K562 (cell line): ENCODE results near the gene KISS1R. TPM values are rescaled to one million over a fixed set of nuclear protein-coding genes. Genes with fewer than 3 reads are reported as not detected.
A peak's percentile ranks its signal among the peaks of the same experiment; 100 is the strongest.

Experiments
- ARHGAP35 ChIP-seq: fragments of 450-650 bp; IDR thresholded peaks from 2 replicates; pipeline ENCODE4 v1.6.1; 2018; ENCODE audit not compliant: partially characterized antibody
- BHLHE40 ChIP-seq: IDR thresholded peaks from 2 replicates; pipeline ENCODE4 v1.6.1; 2011; ENCODE audit warnings: low read length, improper control_type of control experiment
- BRF1 ChIP-seq: IDR thresholded peaks from 3 replicates; pipeline ENCODE4 v1.6.1; 2011; ENCODE audit warnings: borderline replicate concordance, mild to moderate bottlenecking; ENCODE audit not compliant: insufficient read length; ENCODE audit errors: extremely low read depth
- COPS2 ChIP-seq: fragments of 450-650 bp; conservative IDR thresholded peaks from 2 replicates; pipeline ENCODE4 v1.6.1; 2016; ENCODE audit warnings: mild to moderate bottlenecking, moderate library complexity
- E2F6 ChIP-seq, 2 experiments: IDR thresholded peaks; 2 replicates each; pipeline ENCODE4 v1.6.1; 2011; ENCODE audit warnings: borderline replicate concordance in 1 of 2, control low read depth in 1 of 2, low read depth in 1 of 2, low read length in 1 of 2, mild to moderate bottlenecking in 1 of 2, mixed read lengths in 1 of 2, moderate library complexity in 1 of 2; ENCODE audit not compliant: insufficient read depth in 1 of 2, insufficient read length in 1 of 2, poor library complexity in 1 of 2, severe bottlenecking in 1 of 2; ENCODE audit errors: extremely low read depth in 1 of 2
- EGR1 ChIP-seq: fragments of 450-650 bp; conservative IDR thresholded peaks from 2 replicates; pipeline ENCODE4 v1.6.1; 2017; ENCODE audit warnings: mild to moderate bottlenecking
- FOSL1 ChIP-seq: fragments of 200-800 bp; sonication (Bioruptor generic); conservative IDR thresholded peaks from 2 replicates; pipeline ENCODE4 v1.6.1; 2016; ENCODE audit warnings: missing genetic modification characterization, missing compliant biosample characterization
- FOXA1 ChIP-seq: fragments of 450-650 bp; IDR thresholded peaks from 2 replicates; pipeline ENCODE4 v1.6.1; 2016; ENCODE audit warnings: mild to moderate bottlenecking, borderline replicate concordance
- FOXK1 ChIP-seq: sonication (generic); formaldehyde crosslinking; IDR thresholded peaks from 2 replicates; pipeline ENCODE4 v1.8.0; 2022; ENCODE audit warnings: missing genetic modification reagents, mild to moderate bottlenecking, borderline replicate concordance
- L3MBTL2 ChIP-seq: fragments of 450-650 bp; IDR thresholded peaks from 2 replicates; pipeline ENCODE4 v1.6.1; 2016; ENCODE audit warnings: mild to moderate bottlenecking, moderate library complexity
- MCM7 ChIP-seq, 2 experiments: fragments of 450-650 bp; IDR thresholded peaks; 2 replicates each; pipeline ENCODE4 v1.6.1; 2016 to 2018
- NBN ChIP-seq: fragments of 450-650 bp; IDR thresholded peaks from 2 replicates; pipeline ENCODE4 v1.6.1; 2016; ENCODE audit warnings: low read depth, mild to moderate bottlenecking
- OTX1 ChIP-seq: fragments of 450-650 bp; formaldehyde crosslinking; IDR thresholded peaks from 2 replicates; pipeline ENCODE4 v1.4.0; 2022; ENCODE audit warnings: mild to moderate bottlenecking
- PHF8 ChIP-seq: fragments of 200-600 bp; sonication (generic); IDR thresholded peaks from 2 replicates; pipeline ENCODE4 v1.6.1; 2012; ENCODE audit warnings: mixed run types, mild to moderate bottlenecking, inconsistent platforms, low read length, moderate library complexity, borderline replicate concordance
- SMAD4 ChIP-seq: fragments of 250-450 bp; sonication (Bioruptor Pico); conservative IDR thresholded peaks from 2 replicates; pipeline ENCODE4 v1.8.0; 2021; ENCODE audit warnings: inconsistent platforms, mild to moderate bottlenecking, moderate library complexity
- SREBF2 ChIP-seq: sonication (generic); formaldehyde crosslinking; IDR thresholded peaks from 2 replicates; pipeline ENCODE4 v1.4.0; 2020; ENCODE audit warnings: mild to moderate bottlenecking, missing genetic modification reagents
- SUPT5H ChIP-seq: fragments of 450-650 bp; IDR thresholded peaks from 2 replicates; pipeline ENCODE4 v1.6.1; 2016
- TEAD2 ChIP-seq: fragments of 450-650 bp; IDR thresholded peaks from 2 replicates; pipeline ENCODE4 v1.6.1; 2016; ENCODE audit warnings: missing genetic modification characterization, control low read depth, missing compliant biosample characterization
- TEAD4 ChIP-seq, 2 experiments: sonication (generic) in 1 of 2; formaldehyde crosslinking in 1 of 2; IDR thresholded peaks; 2 replicates each; pipeline versions ENCODE4 v1.6.1 to v1.8.0; 2012 to 2022; ENCODE audit warnings: borderline replicate concordance in 1 of 2, inconsistent platforms in 1 of 2, low read length in 1 of 2, mild to moderate bottlenecking in 1 of 2, missing genetic modification reagents in 1 of 2
- ZNF263 ChIP-seq: sonication (generic); formaldehyde crosslinking; IDR thresholded peaks from 2 replicates; pipeline ENCODE4 v1.8.0; 2022; ENCODE audit warnings: mild to moderate bottlenecking, missing genetic modification reagents, borderline replicate concordance
- ZNF57 ChIP-seq: fragments of 450-650 bp; formaldehyde crosslinking; IDR thresholded peaks from 2 replicates; pipeline ENCODE4 v1.4.0; 2020; ENCODE audit warnings: mild to moderate bottlenecking, moderate library complexity
- ZSCAN29 ChIP-seq: fragments of 450-650 bp; IDR thresholded peaks from 2 replicates; pipeline ENCODE4 v1.6.1; 2017
- ZSCAN32 ChIP-seq: fragments of 450-650 bp; formaldehyde crosslinking; IDR thresholded peaks from 2 replicates; pipeline ENCODE4 v1.4.0; 2020; ENCODE audit warnings: mild to moderate bottlenecking, moderate library complexity
- polyA plus RNA-seq, 8 experiments: library from polyadenylated mRNA; depleted of rRNA in 4 of 8; stranded (reverse) in 5 of 8; unstranded in 3 of 8; fragments of >200 nt; fragmentation: Nextera tagmentation in 2 of 8; fragmentation: Illumina TruSeq in 1 of 8; extraction: Ambion mirVana in 2 of 8; extraction: Trizol in 1 of 8; gene quantifications; 2 replicates each; pipeline versions ENCODE4 v1.2.1 to v1.2.3, GENCODE V29; 2011 to 2014; ENCODE audit warnings: inconsistent platforms in 1 of 8, missing spikeins in 1 of 8
- total RNA-seq, 7 experiments: library from RNA; depleted of rRNA in 6 of 7; stranded (reverse); fragments of >200 nt in 6 of 7; fragmentation: Illumina TruSeq in 2 of 7; extraction: Trizol in 2 of 7; gene quantifications; 2 replicates each; pipeline versions ENCODE4 v1.2.1 to v1.2.3, GENCODE V29; 2011 to 2021; ENCODE audit warnings: low replicate concordance in 1 of 7
- TF ChIP-seq, protein P1 (sequence below), 2 experiments: fragments of 450-650 bp in 1 of 2; sonication (generic) in 1 of 2; formaldehyde crosslinking in 1 of 2; IDR thresholded peaks in 1 of 2; conservative IDR thresholded peaks in 1 of 2; 2 replicates each; pipeline versions ENCODE4 v1.6.1 to v1.8.1; 2016 to 2023; ENCODE audit warnings: mild to moderate bottlenecking in 2 of 2, moderate library complexity in 2 of 2, inconsistent platforms in 1 of 2, missing genetic modification reagents in 1 of 2
- TF ChIP-seq, protein P2 (sequence below): fragments of 450-650 bp; IDR thresholded peaks from 2 replicates; pipeline ENCODE4 v1.6.1; 2016; ENCODE audit warnings: low read depth, mild to moderate bottlenecking, moderate library complexity
- TF ChIP-seq, protein P3 (sequence below): sonication (generic); formaldehyde crosslinking; IDR thresholded peaks from 2 replicates; pipeline ENCODE4 v1.4.0; 2020; ENCODE audit warnings: mild to moderate bottlenecking, missing genetic modification reagents

Gene KISS1R
- total and polyA plus RNA-seq, 9 of the 15 experiments (the other 6 are each of a cell fraction or from before 2014, with no cell fraction given) = 0.37 to 39.4 (median 2.0) TPM

DNA sequence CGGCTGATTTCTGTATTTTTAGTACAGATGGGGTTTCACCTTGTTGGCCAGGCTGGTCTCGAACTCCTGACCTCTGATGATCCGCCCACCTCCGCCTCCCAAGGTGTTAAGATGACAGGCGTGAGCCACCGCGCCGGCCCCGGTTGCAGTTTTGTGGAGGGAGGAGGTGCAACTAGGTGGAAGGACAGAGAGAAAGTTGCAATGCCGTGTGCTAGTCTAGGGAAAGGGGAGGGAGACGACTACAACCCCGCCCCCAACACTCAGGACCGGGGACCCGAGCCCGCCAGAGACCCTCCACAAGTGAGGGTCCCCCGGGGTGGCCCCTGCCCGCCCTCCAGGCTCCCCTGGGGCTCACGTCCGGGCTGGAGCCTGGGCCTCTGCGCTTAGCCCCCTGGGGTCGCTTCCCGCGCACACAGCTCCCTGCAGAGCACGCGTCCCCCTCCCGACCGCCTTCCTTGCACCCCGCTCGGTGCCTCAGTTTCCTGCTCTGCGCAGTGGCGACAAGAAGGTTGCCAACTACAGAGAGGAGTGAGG is 7.5 kb downstream of the KISS1R start (continued):
- TF ChIP-seq, protein P1, sequence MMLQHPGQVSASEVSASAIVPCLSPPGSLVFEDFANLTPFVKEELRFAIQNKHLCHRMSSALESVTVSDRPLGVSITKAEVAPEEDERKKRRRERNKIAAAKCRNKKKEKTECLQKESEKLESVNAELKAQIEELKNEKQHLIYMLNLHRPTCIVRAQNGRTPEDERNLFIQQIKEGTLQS (IDR thresholded peaks at IDR 0.05) = no peak
- TF ChIP-seq, protein P1 (CRISPR knock-in tag; conservative IDR thresholded peaks at IDR 0.05) = 0 out of 2 replicates have a peak, but pooled peaks have one; percentile 3
- TF ChIP-seq, protein P2, sequence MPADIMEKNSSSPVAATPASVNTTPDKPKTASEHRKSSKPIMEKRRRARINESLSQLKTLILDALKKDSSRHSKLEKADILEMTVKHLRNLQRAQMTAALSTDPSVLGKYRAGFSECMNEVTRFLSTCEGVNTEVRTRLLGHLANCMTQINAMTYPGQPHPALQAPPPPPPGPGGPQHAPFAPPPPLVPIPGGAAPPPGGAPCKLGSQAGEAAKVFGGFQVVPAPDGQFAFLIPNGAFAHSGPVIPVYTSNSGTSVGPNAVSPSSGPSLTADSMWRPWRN = no peak
- TF ChIP-seq TEAD2 (tag) (no peak), COPS2 (no peak), FOXA1 (no peak), BRF1 (no peak), E2F6 (IDR thresholded peaks at IDR 0.05; ENCODE audit: borderline replicate concordance in 1 of 2, extremely low read depth in 1 of 2, insufficient read depth in 1 of 2, insufficient read length in 1 of 2, low read depth in 1 of 2, low read length in 1 of 2, poor library complexity in 1 of 2, severe bottlenecking in 1 of 2) (peak; percentile 87 to 89), OTX1 (CRISPR knock-in tag) (no peak), ARHGAP35 (no peak), ZNF57 (no peak), NBN (no peak), FOXK1 (CRISPR knock-in tag) (no peak), ZNF263 (CRISPR knock-in tag) (no peak), ZSCAN32 (CRISPR knock-in tag) (no peak), SUPT5H (no peak), MCM7 (IDR thresholded peaks at IDR 0.05) (no peak), L3MBTL2 (0 out of 2 replicates have a peak, but pooled peaks have one; percentile 86), EGR1 (peak; percentile 88), BHLHE40 (no peak), PHF8 (peak; percentile 25; the same call in 1 of the 2 replicates), TEAD4 (IDR thresholded peaks at IDR 0.05; ENCODE audit: low read length) (no peak), TEAD4 (CRISPR knock-in tag; IDR thresholded peaks at IDR 0.05; ENCODE audit: borderline replicate concordance) (no peak), SREBF2 (CRISPR knock-in tag) (no peak), FOSL1 (tag) (no peak), ZSCAN29 (no peak), SMAD4 (CRISPR knock-in tag) (0 out of 2 replicates have a peak, but pooled peaks have one; percentile 1)
- TF ChIP-seq, protein P3, sequence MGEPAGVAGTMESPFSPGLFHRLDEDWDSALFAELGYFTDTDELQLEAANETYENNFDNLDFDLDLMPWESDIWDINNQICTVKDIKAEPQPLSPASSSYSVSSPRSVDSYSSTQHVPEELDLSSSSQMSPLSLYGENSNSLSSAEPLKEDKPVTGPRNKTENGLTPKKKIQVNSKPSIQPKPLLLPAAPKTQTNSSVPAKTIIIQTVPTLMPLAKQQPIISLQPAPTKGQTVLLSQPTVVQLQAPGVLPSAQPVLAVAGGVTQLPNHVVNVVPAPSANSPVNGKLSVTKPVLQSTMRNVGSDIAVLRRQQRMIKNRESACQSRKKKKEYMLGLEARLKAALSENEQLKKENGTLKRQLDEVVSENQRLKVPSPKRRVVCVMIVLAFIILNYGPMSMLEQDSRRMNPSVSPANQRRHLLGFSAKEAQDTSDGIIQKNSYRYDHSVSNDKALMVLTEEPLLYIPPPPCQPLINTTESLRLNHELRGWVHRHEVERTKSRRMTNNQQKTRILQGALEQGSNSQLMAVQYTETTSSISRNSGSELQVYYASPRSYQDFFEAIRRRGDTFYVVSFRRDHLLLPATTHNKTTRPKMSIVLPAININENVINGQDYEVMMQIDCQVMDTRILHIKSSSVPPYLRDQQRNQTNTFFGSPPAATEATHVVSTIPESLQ = no peak
